T-helper 2 cell (primary cell): ENCODE data around the gene DEUP1.

Experiments used
- DNase-seq, 5 experiments: peaks; one replicate each; pipeline versions ENCODE4 v3.0.0 to v3.0.0-alpha.2; 2012 to 2022

The DEUP1 gene

GRCh38 chr11:93480756-93481155, 150.2 kb downstream of the DEUP1 start:
- no peak for DNase-seq

GRCh38 chr11:93481279-93481678, 150.7 kb downstream of the DEUP1 start:
- DNase-seq: no peak

- no peak for DNase-seq
Measured at GRCh38 chr11:93481696-93482095, 151.2 kb downstream of the DEUP1 start.

- DNase-seq: no peak
Measured at GRCh38 chr11:93482556-93482955, 152.0 kb downstream of the DEUP1 start.

- no peak for DNase-seq
Measured at GRCh38 chr11:93484716-93485115, 154.2 kb downstream of the DEUP1 start.

- DNase-seq: no peak
Measured at GRCh38 chr11:93485983-93486382, 155.4 kb downstream of the DEUP1 start.

GRCh38 chr11:93487032-93487483, 156.5 kb downstream of the DEUP1 start:
- DNase-seq: no peak
